ENCODE data around the gene AP3S2.

The AP3S2 gene

DNA sequence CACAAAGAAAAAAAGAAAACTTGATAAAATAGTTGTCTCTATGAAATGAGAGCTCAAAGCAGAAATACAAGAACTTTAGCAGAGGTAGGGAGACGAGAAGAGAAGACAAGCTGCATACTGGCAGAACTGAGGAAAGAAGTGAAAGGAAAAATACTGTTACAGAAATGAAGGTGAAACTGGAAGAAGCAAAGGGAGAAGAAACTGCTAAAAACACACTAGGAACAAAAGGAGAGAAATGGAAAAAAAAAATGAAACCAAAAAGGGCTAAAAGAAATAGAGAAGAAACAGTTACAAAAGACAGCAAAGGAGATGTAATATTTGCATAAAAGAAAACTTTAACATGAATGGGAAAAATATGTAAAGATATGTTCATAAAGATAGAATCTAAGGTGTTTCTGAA lies 51.8 kb downstream of the AP3S2 start:
- TF ChIP-seq, protein P1, sequence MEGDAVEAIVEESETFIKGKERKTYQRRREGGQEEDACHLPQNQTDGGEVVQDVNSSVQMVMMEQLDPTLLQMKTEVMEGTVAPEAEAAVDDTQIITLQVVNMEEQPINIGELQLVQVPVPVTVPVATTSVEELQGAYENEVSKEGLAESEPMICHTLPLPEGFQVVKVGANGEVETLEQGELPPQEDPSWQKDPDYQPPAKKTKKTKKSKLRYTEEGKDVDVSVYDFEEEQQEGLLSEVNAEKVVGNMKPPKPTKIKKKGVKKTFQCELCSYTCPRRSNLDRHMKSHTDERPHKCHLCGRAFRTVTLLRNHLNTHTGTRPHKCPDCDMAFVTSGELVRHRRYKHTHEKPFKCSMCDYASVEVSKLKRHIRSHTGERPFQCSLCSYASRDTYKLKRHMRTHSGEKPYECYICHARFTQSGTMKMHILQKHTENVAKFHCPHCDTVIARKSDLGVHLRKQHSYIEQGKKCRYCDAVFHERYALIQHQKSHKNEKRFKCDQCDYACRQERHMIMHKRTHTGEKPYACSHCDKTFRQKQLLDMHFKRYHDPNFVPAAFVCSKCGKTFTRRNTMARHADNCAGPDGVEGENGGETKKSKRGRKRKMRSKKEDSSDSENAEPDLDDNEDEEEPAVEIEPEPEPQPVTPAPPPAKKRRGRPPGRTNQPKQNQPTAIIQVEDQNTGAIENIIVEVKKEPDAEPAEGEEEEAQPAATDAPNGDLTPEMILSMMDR (IDR thresholded peaks at IDR 0.05) = no peak

DNA sequence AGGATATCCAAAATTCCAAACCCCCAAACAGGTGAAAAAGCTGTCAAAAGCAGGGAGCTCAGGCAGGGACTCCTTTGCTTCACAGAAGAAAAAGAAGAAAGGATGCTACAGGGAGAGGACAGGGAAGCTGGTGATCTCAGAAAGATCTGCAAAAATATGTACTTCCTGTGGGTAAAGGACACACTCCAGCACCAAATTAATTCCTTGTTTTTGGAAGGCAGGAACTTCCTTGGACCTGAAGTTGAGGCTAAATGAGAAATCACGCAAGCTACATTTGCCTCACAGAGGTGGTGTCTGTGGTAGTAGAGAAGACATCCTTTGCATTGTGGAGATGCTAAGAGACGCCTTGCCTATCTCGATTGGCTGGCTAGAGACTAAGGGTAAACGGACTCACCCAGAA lies 52.5 kb downstream of the AP3S2 start:
- TF ChIP-seq, protein P1 (IDR thresholded peaks at IDR 0.05) = no peak

DNA sequence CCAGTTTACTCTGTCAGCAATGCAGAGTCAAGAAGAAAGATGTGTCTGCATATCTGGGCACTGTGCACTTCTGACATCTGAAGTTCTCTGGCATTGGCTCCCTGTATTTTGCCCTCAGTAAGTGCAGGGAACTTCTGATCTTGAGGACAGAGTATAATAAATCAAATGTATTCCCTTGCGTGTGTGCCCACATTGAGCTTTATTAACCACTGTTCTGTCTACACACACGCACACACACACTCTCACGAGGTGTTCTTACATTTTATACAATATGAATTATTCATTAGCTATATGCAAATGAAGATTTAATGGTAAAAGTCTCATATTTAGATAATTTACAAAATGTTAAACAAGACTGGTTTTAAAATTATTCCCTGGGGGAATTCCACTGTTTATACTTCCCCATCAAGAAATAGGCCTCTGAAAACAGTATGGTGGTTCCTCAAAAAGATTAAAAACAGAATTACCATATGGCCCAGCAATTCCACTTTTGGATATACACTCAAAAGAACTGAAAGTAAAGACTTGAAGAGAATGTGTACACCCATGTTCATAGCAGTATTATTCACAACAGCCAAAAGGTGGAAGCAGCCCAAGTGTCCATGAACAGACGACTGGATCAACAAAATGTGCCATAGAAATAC lies 54.5 kb downstream of the AP3S2 start:
- TF ChIP-seq, protein P1 (IDR thresholded peaks at IDR 0.05) = no peak

DNA sequence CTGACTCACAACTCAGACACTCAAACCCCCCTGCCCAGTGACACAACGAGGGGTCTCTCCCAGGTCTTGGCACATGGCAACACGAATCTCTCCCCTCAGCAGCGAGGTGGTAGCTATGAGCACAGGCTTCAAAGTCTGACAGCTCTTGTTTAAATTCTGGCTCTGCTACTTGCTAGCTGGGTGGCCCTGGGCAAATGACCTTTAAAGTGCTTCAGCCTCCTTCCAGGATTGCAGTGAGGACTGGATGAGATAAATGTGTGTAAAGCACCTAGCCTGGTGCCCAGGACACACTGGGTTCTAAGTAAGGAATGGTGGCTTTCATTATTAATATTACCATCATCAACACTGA lies 56.0 kb downstream of the AP3S2 start:
- TF ChIP-seq, protein P1 (IDR thresholded peaks at IDR 0.05) = no peak

DNA sequence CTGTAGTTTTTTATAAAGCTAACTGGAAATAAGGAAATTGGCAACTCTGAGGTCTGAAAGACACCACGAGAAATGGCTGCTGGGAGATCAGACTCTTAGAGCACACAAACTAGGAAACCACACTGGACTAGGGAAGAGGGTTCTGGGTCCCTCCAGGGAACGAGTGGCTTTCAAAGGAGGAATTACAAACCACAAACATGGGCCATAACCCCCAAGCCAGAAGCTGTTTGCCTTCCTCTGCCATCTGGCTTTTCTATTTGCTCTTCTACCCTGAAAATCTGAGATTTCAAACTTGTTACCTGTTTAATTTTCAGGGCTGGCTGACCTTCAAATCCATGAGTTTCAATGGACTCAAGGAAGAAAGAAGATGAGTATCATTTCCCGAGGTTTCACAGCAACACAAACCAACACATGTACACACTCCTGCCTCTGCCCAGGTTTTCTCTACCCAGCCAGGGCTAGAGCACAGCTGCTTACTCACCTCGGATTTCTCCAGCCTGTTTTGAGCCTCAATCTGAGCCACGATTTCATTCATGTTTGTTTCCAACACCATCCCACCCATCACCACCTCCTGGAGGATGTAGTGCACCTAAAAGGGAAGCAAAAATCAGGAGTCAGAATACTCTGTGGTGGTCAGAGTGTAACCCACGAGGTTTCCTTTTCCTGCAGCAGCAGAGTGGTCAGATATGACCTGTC lies 56.5 kb downstream of the AP3S2 start:
- TF ChIP-seq, protein P1 (IDR thresholded peaks at IDR 0.05) = no peak

DNA sequence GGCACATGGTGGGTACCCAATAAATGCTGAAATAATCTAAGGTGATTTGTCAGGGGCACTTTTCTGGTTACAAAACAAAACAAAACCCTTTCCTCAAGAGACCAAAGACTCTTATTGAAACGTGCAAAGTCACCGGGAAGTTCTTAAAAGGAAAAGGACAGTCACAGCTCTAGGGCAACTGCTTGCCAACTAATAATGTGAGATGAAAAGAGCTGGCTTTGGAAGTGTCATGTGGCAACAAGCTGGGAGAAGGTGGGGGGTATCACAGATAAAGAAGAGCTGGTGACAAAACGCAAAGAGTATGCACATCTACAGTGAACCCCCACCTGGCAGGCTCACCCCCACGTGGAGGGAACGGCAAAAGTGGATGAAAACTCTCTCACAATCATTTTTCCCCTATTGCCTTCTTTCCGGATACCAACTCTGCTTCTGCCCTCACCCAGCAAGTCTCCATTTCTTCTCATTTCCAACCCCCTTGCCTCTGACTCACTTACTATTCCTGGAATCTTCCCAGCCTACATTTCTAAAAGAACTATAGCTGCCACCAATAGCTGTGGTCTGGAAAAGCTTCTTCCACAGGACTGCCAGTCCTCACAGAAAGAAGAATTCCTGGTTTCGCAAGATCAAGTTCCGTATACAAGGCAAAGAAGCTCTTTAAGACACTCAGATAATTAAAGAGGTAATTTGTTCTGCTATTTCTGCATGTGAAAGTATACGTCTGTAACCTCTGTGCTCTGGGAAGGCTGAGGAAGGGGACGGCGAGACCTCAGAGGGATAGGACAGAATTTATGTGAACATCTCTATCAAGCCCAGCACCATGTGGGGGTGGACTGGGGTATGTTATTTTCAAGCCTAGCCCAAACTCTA lies 57.3 kb downstream of the AP3S2 start:
- TF ChIP-seq, protein P1 (IDR thresholded peaks at IDR 0.05) = no peak

DNA sequence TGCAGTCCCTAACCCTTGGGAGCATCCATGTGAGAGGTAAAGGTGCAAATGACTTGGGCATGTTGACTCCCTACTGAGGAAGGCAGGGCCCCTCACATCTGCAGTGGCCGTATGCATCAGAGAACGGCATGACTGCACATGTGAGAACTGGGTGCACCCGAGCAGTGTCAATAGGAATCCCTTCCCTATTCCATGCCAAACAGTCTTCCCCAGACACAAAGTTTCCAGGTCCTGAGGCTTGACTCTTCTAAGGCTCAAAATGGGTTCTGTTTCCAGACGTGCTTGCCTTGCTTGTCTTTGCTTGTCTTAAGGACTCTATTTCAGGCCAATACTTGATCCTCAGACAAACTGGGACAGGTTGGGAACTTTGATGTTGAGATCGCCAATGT lies 58.6 kb downstream of the AP3S2 start:
- TF ChIP-seq, protein P1 (IDR thresholded peaks at IDR 0.05) = no peak
